Transverse colon (tissue), 4 donors: Measurements from ENCODE around the gene MTA1.

Experiments used
- CTCF ChIP-seq, 5 experiments: fragments of 200-600 bp in 3 of 5; fragments of 450-650 bp in 2 of 5; sonication (generic) in 3 of 5; IDR thresholded peaks; 1 replicate in 2 of 5; 2 replicates in 3 of 5; pipeline ENCODE4 v1.5.1; 2016 to 2017; ENCODE audit warnings: antibody characterized with exemption in 5 of 5, inconsistent platforms in 3 of 5, mild to moderate bottlenecking in 2 of 5, moderate library complexity in 1 of 5
- EP300 ChIP-seq: sonication (generic); formaldehyde crosslinking; IDR thresholded peaks from one replicate; pipeline ENCODE4 v1.6.1; 2017; ENCODE audit warnings: antibody characterized with exemption, low read depth
- POLR2A ChIP-seq: fragments of 450-650 bp; IDR thresholded peaks from one replicate; pipeline ENCODE4 v1.6.1; 2016; ENCODE audit warnings: antibody characterized with exemption, mild to moderate bottlenecking, moderate library complexity
- POLR2AphosphoS5 ChIP-seq, 3 donors: sonication (generic); formaldehyde crosslinking; IDR thresholded peaks; one replicate each; pipeline ENCODE4 v1.6.1; 2016; ENCODE audit warnings: antibody characterized with exemption in 3 of 3

GRCh38 chr14:105464501-105464900 lies 44.9 kb downstream of the MTA1 start:
- TF ChIP-seq CTCF (IDR thresholded peaks at IDR 0.05) = no peak
- no peak for TF ChIP-seq POLR2A
- TF ChIP-seq POLR2AphosphoS5 (IDR thresholded peaks at IDR 0.05) = no peak
- TF ChIP-seq EP300 = no peak
